ENCODE data around the gene ZNF256.
A peak's percentile ranks its signal among the peaks of the same experiment; 100 is the strongest.

ZNF256 gene

DNA sequence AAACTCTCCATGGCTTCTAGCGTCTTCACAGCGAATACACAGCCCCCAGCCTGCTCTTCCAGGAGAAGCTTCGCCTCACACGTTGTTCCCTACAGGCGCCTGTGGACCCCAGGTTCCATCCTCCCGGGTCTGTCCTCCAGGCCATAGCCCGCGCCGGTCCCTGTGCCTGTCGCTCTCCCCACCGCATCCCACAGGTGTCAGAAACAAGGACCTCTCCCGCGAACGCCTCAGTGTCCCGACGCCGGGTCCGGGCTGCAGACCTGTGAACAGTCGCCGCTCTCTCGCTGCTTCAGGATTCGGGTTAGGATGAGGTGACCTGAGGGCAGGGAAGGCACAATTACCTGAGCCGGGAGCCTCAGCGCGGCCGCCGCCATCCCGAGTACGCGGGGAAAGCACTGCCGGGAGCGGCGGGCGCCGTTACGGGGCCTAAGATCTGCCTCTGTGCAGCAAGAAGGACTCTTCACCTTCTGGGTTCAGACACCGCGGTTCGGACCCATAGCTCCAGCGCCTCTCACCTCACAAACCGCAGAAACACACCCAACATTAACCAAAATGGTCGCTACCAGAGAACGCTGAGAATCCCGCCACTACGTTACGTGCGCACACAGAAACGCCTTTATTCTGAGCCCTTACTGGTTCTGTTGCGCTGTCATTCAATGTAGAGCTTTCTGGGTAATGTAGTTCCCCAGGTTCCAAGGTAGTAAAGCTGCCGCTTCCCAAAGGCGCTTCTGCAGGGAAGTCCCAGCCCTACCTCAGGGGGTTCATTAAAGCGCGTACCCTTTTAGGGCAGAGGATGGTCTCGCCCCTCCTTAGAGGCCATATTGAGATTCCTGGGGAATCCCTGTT is 12.5 kb downstream of the ZNF256 start, which contains the start of gene ZNF418:
Gene ZNF418 (minus strand): TSS at position 583 of the 846 bp plus-strand sequence. CDS start 1,580 bp downstream, outside the sequence.
- DNase-seq (ENCODE audit: low read depth) = peak; percentile 91
- H3K4me3 ChIP-seq (ENCODE audit: low read depth, low read length) = peak within 1 kb of the TSS; percentile 78
- TF ChIP-seq, protein P1, sequence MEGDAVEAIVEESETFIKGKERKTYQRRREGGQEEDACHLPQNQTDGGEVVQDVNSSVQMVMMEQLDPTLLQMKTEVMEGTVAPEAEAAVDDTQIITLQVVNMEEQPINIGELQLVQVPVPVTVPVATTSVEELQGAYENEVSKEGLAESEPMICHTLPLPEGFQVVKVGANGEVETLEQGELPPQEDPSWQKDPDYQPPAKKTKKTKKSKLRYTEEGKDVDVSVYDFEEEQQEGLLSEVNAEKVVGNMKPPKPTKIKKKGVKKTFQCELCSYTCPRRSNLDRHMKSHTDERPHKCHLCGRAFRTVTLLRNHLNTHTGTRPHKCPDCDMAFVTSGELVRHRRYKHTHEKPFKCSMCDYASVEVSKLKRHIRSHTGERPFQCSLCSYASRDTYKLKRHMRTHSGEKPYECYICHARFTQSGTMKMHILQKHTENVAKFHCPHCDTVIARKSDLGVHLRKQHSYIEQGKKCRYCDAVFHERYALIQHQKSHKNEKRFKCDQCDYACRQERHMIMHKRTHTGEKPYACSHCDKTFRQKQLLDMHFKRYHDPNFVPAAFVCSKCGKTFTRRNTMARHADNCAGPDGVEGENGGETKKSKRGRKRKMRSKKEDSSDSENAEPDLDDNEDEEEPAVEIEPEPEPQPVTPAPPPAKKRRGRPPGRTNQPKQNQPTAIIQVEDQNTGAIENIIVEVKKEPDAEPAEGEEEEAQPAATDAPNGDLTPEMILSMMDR (conservative IDR thresholded peaks at IDR 0.05; ENCODE audit: low read depth, low read length) = no peak

DNA sequence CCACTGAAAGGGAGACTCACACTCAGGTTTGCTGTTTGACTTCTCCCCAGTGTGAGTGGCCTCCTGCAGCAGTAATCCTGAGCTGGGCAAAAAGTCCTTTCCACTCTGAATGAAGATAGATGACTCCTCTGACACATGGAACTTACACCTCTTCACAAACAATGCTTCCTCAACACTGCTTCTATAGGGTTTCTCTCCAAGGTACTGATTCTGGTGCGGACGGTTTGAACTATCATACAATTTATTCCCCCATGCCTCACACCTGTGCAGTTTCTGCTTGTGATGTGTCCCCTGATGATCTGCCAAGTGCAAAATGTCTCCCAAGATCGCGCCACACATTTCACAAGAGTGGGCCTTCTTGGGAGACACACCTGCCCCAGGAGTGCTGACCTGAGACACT is 19.9 kb downstream of the ZNF256 start:
- TF ChIP-seq, protein P1 (conservative IDR thresholded peaks at IDR 0.05; ENCODE audit: low read depth, low read length) = no peak
- DNase-seq (ENCODE audit: low read depth) = no peak
- no peak overlapping the region for H3K4me3 ChIP-seq (ENCODE audit: low read depth, low read length)

DNA sequence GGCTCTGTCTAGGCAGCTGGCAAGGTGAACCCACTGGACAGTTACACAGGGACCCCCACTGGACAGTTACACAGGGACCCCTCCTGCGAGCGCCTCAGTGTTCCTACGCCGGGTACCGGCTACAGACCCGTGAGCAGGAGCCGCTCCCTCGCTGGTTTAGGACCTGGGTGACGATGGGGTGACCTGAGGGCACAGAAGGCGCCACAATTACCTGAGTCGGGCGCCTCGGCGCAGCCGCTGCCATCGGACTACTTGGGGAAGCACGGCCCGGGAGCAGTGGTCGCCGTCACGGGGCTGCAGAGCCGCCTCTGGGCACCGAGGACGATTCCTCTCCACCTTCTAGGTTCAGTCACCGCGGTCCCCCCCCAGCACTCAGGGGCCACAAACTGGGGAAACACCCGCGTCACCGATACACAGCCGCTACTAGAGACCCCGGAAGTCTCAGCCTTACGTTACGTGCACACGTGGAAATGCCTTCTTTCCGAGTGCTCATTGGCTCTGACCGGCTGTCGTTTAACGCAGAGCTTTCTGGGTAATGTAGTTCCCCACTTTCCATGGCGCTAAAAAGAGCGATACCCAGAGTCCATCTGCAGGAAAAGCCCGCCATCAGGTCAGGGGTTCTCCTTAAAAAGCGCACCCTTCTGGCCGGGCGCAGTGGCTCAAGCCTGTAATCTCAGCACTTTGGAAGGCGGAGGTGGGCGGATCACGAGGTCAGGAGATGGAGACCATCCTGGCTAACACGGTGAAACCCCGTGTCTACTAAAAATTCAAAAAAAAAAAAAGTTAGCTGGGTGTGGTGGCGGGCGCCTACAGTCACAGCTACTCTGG is 31.1 kb downstream of the ZNF256 start, which contains the start of gene ZNF417:
Gene ZNF417 (minus strand): TSS at position 425 of the 828 bp plus-strand sequence. CDS start 181 bp downstream, at position 244.
- TF ChIP-seq, protein P1 (conservative IDR thresholded peaks at IDR 0.05; ENCODE audit: low read depth, low read length) = peak; percentile 42
- peak; percentile 96 for DNase-seq (ENCODE audit: low read depth)
- peak within 1 kb of the TSS; percentile 83 for H3K4me3 ChIP-seq (ENCODE audit: low read depth, low read length)

DNA sequence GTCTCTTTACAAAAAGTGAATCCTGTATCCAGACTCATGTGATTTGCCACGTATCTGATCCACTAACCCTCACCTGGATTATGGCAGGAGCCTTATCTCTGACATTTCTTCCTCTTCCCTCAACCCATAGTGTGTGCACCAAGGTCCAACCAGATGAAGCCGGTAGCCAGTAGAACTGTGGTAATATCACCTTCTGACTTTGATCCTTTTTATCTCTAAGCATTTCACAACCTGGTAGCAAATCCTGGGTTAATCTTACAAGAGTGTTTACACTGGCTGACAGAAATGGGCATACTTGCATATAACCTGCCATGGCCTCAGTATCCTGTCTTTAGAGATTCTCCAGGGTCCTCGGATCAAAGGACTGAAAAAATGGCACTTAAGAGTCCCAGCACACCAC is 33.0 kb downstream of the ZNF256 start:
- DNase-seq (ENCODE audit: low read depth) = no peak
- no peak overlapping the region for H3K4me3 ChIP-seq (ENCODE audit: low read depth, low read length)
- TF ChIP-seq, protein P1 (conservative IDR thresholded peaks at IDR 0.05; ENCODE audit: low read depth, low read length) = no peak

DNA sequence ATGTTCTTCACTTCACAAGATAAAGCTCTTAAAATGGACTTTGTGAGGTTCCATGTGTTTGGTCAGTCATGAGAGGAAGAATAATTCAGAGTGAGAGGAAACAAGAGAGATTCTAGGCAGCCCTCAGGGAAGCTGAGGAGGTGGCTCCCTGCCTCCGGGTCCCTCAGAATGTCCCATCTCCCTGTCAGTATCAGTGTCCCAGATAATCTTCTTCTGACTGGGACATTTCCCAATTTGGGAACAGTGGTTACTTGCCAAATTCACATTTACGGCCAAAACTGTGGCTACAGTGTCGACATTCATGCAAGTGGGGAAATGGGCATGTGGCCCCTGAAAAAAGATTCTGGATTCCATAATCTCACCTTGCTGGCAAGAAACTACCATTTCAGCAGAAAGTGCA is 40.1 kb downstream of the ZNF256 start:
- TF ChIP-seq, protein P1 (conservative IDR thresholded peaks at IDR 0.05; ENCODE audit: low read depth, low read length) = no peak
- no peak overlapping the region for H3K4me3 ChIP-seq (ENCODE audit: low read depth, low read length)
- no peak for DNase-seq (ENCODE audit: low read depth)

DNA sequence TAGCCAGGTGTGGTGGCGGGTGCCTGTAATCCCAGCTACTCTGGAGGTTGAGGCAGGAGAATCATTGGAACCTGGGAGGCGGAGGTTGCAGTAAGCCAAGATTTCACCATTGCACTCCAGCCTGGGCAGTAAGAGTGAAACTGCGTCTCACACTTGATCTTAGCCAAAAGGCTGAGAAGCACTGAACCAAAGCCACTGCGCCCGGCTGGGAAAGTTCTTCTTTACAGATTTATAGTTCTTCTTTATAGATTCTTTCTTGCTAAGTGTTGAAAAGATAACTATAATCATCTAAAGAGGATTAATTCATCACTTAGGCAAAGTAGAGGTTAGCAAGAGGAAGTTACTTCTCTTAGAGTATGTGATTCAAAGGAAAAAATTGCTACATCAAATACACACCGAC is 42.2 kb downstream of the ZNF256 start:
- H3K4me3 ChIP-seq (ENCODE audit: low read depth, low read length) = no peak overlapping the region
- DNase-seq (ENCODE audit: low read depth) = no peak
- TF ChIP-seq, protein P1 (conservative IDR thresholded peaks at IDR 0.05; ENCODE audit: low read depth, low read length) = no peak

Data from choroid plexus epithelial cell (primary cell).